A673 (cell line): ENCODE data around the gene HOMER3.

Experiments used
- CTCF ChIP-seq: fragments of 300-800, 200-600 bp; sonication (generic); conservative IDR thresholded peaks from 2 replicates; pipeline ENCODE4 v1.5.1; 2017; ENCODE audit warnings: low read depth, mild to moderate bottlenecking, antibody characterized with exemption, low read length, moderate library complexity, mixed read lengths
- EZH2 ChIP-seq: fragments of 200-600 bp; sonication (generic); IDR thresholded peaks from 2 replicates; pipeline ENCODE4 v1.6.1; 2017; ENCODE audit warnings: borderline replicate concordance, low read depth, mild to moderate bottlenecking, mixed read lengths, antibody characterized with exemption, low read length; ENCODE audit not compliant: poor library complexity, severe bottlenecking

GRCh38 chr19:18913466-18913865 lies 27.6 kb downstream of the HOMER3 start:
- TF ChIP-seq CTCF: no peak
- no peak for TF ChIP-seq EZH2
